ENCODE measurements around the gene LYPD3.

GRCh38 chr19:43422689-43423066, 42.7 kb downstream of the LYPD3 start:
- no peak for TF ChIP-seq CTCF (conservative IDR thresholded peaks at IDR 0.05 in 1 of 2, IDR thresholded peaks at IDR 0.05 in 1 of 2; ENCODE audit: low read depth in 1 of 2, low read length in 2 of 2)
- TF ChIP-seq EZH2 (IDR thresholded peaks at IDR 0.05; ENCODE audit: low read length, missing control alignments), result no peak

All from fibroblast of lung (primary cell).